GM12878 (cell line): Measurements from ENCODE around the gene CYBC1. TPM values are rescaled to one million over a fixed set of nuclear protein-coding genes. Genes with fewer than 3 reads are reported as not detected.

ENCODE experiments used
- ATF7 ChIP-seq: fragments of 450-650 bp; IDR thresholded peaks from 2 replicates; pipeline ENCODE4 v1.6.1; 2016; ENCODE audit warnings: low read depth, mild to moderate bottlenecking
- DPF2 ChIP-seq: fragments of 450-650 bp; IDR thresholded peaks from 2 replicates; pipeline ENCODE4 v1.6.1; 2017; ENCODE audit warnings: mild to moderate bottlenecking
- HCFC1 ChIP-seq: fragments of 150-350 bp; IDR thresholded peaks from 2 replicates; pipeline ENCODE4 v1.6.1; 2014; ENCODE audit warnings: low read length
- HDAC6 ChIP-seq: fragments of 200-600 bp; sonication (generic); IDR thresholded peaks from one replicate; pipeline ENCODE4 v1.8.0; 2017; ENCODE audit warnings: antibody characterized with exemption; ENCODE audit not compliant: unreplicated experiment
- IKZF1 ChIP-seq: fragments of 450-650 bp; conservative IDR thresholded peaks from 2 replicates; pipeline ENCODE4 v1.6.1; 2017; ENCODE audit warnings: antibody characterized with exemption, mild to moderate bottlenecking
- KDM1A ChIP-seq: fragments of 200-600 bp; sonication (generic); IDR thresholded peaks from 2 replicates; pipeline ENCODE4 v1.6.1; 2016; ENCODE audit warnings: borderline replicate concordance
- POLR2AphosphoS5 ChIP-seq: IDR thresholded peaks from 2 replicates; pipeline ENCODE4 v1.6.1; 2011; ENCODE audit warnings: mild to moderate bottlenecking, low read length, inconsistent platforms
- SIX5 ChIP-seq: IDR thresholded peaks from 2 replicates; pipeline ENCODE4 v1.6.1; 2011; ENCODE audit warnings: mild to moderate bottlenecking, low read depth, low read length, moderate library complexity; ENCODE audit not compliant: severe bottlenecking
- SKIL ChIP-seq: fragments of 450-650 bp; IDR thresholded peaks from 2 replicates; pipeline ENCODE4 v1.6.1; 2017; ENCODE audit warnings: mild to moderate bottlenecking, low read depth, inconsistent platforms; ENCODE audit not compliant: poor library complexity, severe bottlenecking
- STAT1 ChIP-seq: fragments of 450-650 bp; conservative IDR thresholded peaks from 2 replicates; pipeline ENCODE4 v1.6.1; 2014; ENCODE audit warnings: antibody characterized with exemption, mild to moderate bottlenecking
- SUZ12 ChIP-seq: fragments of 200-600 bp; sonication (generic); IDR thresholded peaks from one replicate; pipeline ENCODE4 v1.6.1; 2018; ENCODE audit warnings: antibody characterized with exemption, mild to moderate bottlenecking; ENCODE audit not compliant: unreplicated experiment
- ZNF217 ChIP-seq: fragments of 450-650 bp; IDR thresholded peaks from 2 replicates; pipeline ENCODE4 v1.6.1; 2017; ENCODE audit warnings: antibody characterized with exemption, mild to moderate bottlenecking
- polyA plus RNA-seq, 11 experiments: library from polyadenylated mRNA; depleted of rRNA in 4 of 11; unstranded in 6 of 11; stranded (reverse) in 5 of 11; fragments of >200 nt; fragmentation: Nextera tagmentation in 4 of 11; fragmentation: Illumina TruSeq in 1 of 11; extraction: Ambion mirVana in 4 of 11; extraction: Trizol in 1 of 11; gene quantifications; 1 replicate in 1 of 11; 2 replicates in 10 of 11; pipeline versions ENCODE4 v1.2.1 to v1.2.3, GENCODE V29; 2011 to 2016; ENCODE audit warnings: inconsistent platforms in 2 of 11, missing spikeins in 2 of 11, low read depth in 1 of 11
- total RNA-seq, 4 experiments: library from RNA; depleted of rRNA in 3 of 4; stranded (reverse); fragments of >200 nt in 3 of 4; fragmentation: Illumina TruSeq in 1 of 4; extraction: Trizol in 1 of 4; gene quantifications; 2 replicates each; pipeline versions ENCODE4 v1.2.1 to v1.2.3, GENCODE V29; 2013 to 2021
- TF ChIP-seq, protein P1 (sequence below): IDR thresholded peaks from 2 replicates; pipeline ENCODE4 v1.6.1; 2011; ENCODE audit warnings: borderline replicate concordance, low read depth, mild to moderate bottlenecking, moderate library complexity, low read length; ENCODE audit not compliant: insufficient read depth, poor library complexity, severe bottlenecking
- TF ChIP-seq, protein P2 (sequence below): IDR thresholded peaks from 2 replicates; pipeline ENCODE4 v1.6.1; 2012; ENCODE audit warnings: low read depth, low read length, improper control_type of control experiment
- TF ChIP-seq, protein P3 (sequence below): IDR thresholded peaks from 2 replicates; pipeline ENCODE4 v1.6.1; 2011; ENCODE audit warnings: low read depth, mild to moderate bottlenecking, low read length, moderate library complexity, borderline replicate concordance; ENCODE audit errors: extremely low read depth
- TF ChIP-seq, protein P4 (sequence below): IDR thresholded peaks from 2 replicates; pipeline ENCODE4 v1.6.1; 2012; ENCODE audit warnings: improper control_type of control experiment, low read depth, low read length; ENCODE audit not compliant: insufficient replicate concordance
- TF ChIP-seq, protein P5 (sequence below): IDR thresholded peaks from 2 replicates; pipeline ENCODE4 v1.6.1; 2011; ENCODE audit warnings: borderline replicate concordance, low read depth, mild to moderate bottlenecking, moderate library complexity, mixed read lengths, low read length; ENCODE audit not compliant: insufficient read depth; ENCODE audit errors: extremely low read length

CYBC1 gene
- total and polyA plus RNA-seq, 10 of the 15 experiments (the other 5 are each of a cell fraction or from before 2014, with no cell fraction given): 4.2 to 162 (median 133) TPM

- TF ChIP-seq DPF2 (peak; percentile 88), ZNF217 (peak; percentile 58; the same call in 1 of the 2 replicates), SUZ12 (no peak), SKIL (no peak), STAT1 (peak; percentile 66; the same call in 1 of the 2 replicates), KDM1A (no peak), HCFC1 (no peak; the same call in 1 of the 2 replicates), SIX5 (no peak), IKZF1 (peak; percentile 85), HDAC6 (no peak), POLR2AphosphoS5 (peak; percentile 87), ATF7 (0 out of 2 replicates have a peak, but pooled peaks have one; percentile 17)
- TF ChIP-seq, protein P1, sequence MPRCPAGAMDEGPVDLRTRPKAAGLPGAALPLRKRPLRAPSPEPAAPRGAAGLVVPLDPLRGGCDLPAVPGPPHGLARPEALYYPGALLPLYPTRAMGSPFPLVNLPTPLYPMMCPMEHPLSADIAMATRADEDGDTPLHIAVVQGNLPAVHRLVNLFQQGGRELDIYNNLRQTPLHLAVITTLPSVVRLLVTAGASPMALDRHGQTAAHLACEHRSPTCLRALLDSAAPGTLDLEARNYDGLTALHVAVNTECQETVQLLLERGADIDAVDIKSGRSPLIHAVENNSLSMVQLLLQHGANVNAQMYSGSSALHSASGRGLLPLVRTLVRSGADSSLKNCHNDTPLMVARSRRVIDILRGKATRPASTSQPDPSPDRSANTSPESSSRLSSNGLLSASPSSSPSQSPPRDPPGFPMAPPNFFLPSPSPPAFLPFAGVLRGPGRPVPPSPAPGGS: no peak
- TF ChIP-seq, protein P2, sequence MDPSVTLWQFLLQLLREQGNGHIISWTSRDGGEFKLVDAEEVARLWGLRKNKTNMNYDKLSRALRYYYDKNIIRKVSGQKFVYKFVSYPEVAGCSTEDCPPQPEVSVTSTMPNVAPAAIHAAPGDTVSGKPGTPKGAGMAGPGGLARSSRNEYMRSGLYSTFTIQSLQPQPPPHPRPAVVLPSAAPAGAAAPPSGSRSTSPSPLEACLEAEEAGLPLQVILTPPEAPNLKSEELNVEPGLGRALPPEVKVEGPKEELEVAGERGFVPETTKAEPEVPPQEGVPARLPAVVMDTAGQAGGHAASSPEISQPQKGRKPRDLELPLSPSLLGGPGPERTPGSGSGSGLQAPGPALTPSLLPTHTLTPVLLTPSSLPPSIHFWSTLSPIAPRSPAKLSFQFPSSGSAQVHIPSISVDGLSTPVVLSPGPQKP: 0 out of 2 replicates have a peak, but pooled peaks have one; percentile 25
- TF ChIP-seq, protein P3, sequence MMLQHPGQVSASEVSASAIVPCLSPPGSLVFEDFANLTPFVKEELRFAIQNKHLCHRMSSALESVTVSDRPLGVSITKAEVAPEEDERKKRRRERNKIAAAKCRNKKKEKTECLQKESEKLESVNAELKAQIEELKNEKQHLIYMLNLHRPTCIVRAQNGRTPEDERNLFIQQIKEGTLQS: no peak
- TF ChIP-seq, protein P4, sequence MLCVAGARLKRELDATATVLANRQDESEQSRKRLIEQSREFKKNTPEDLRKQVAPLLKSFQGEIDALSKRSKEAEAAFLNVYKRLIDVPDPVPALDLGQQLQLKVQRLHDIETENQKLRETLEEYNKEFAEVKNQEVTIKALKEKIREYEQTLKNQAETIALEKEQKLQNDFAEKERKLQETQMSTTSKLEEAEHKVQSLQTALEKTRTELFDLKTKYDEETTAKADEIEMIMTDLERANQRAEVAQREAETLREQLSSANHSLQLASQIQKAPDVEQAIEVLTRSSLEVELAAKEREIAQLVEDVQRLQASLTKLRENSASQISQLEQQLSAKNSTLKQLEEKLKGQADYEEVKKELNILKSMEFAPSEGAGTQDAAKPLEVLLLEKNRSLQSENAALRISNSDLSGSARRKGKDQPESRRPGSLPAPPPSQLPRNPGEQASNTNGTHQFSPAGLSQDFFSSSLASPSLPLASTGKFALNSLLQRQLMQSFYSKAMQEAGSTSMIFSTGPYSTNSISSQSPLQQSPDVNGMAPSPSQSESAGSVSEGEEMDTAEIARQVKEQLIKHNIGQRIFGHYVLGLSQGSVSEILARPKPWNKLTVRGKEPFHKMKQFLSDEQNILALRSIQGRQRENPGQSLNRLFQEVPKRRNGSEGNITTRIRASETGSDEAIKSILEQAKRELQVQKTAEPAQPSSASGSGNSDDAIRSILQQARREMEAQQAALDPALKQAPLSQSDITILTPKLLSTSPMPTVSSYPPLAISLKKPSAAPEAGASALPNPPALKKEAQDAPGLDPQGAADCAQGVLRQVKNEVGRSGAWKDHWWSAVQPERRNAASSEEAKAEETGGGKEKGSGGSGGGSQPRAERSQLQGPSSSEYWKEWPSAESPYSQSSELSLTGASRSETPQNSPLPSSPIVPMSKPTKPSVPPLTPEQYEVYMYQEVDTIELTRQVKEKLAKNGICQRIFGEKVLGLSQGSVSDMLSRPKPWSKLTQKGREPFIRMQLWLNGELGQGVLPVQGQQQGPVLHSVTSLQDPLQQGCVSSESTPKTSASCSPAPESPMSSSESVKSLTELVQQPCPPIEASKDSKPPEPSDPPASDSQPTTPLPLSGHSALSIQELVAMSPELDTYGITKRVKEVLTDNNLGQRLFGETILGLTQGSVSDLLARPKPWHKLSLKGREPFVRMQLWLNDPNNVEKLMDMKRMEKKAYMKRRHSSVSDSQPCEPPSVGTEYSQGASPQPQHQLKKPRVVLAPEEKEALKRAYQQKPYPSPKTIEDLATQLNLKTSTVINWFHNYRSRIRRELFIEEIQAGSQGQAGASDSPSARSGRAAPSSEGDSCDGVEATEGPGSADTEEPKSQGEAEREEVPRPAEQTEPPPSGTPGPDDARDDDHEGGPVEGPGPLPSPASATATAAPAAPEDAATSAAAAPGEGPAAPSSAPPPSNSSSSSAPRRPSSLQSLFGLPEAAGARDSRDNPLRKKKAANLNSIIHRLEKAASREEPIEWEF: no peak
- TF ChIP-seq, protein P5, sequence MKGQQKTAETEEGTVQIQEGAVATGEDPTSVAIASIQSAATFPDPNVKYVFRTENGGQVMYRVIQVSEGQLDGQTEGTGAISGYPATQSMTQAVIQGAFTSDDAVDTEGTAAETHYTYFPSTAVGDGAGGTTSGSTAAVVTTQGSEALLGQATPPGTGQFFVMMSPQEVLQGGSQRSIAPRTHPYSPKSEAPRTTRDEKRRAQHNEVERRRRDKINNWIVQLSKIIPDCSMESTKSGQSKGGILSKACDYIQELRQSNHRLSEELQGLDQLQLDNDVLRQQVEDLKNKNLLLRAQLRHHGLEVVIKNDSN: no peak
Observed at GRCh38 chr17:82450357-82451106, at the start of gene CYBC1 (continued).
